Skeletal muscle cell (primary cell): ENCODE data around the gene SV2C.
A peak's percentile ranks its signal among the peaks of the same experiment; 100 is the strongest.
"Not testable (repeated sequence)": the region's sequence is repeated elsewhere in the genome, so short reads cannot be mapped to it uniquely, and the experiment has no call there.

Source experiments
- DNase-seq: peaks from one replicate; pipeline ENCODE4 v3.0.0-alpha.2; 2010; ENCODE audit warnings: low read depth
- H3K4me3 ChIP-seq: 2 replicates; pipeline ENCODE4 v1.5.1; 2011; ENCODE audit warnings: low read depth, mild to moderate bottlenecking, control low read depth, low read length, moderate library complexity

Gene SV2C

GRCh38 chr5:76230711-76231285 is 147.6 kb downstream of the SV2C start:
- no peak for DNase-seq

GRCh38 chr5:76234665-76235064 is 151.5 kb downstream of the SV2C start:
- H3K4me3 ChIP-seq, result no peak overlapping the region
- DNase-seq, result no peak

More at GRCh38 chr5:76230711-76231285, 147.6 kb downstream of the SV2C start:
- no peak overlapping the region for H3K4me3 ChIP-seq

- no peak for DNase-seq
- no peak overlapping the region for H3K4me3 ChIP-seq
Observed at GRCh38 chr5:76236684-76237083, 153.5 kb downstream of the SV2C start.

- no peak for DNase-seq
- H3K4me3 ChIP-seq, result no peak overlapping the region
Observed at GRCh38 chr5:76240336-76240735, 157.2 kb downstream of the SV2C start.

GRCh38 chr5:76242155-76242554 is 159.0 kb downstream of the SV2C start:
- not testable (repeated sequence) for DNase-seq, H3K4me3 ChIP-seq

GRCh38 chr5:76245590-76245989 is 162.4 kb downstream of the SV2C start:
- DNase-seq, result no peak
- no peak overlapping the region for H3K4me3 ChIP-seq

GRCh38 chr5:76249621-76250020 is 166.4 kb downstream of the SV2C start:
- DNase-seq, result no peak
- H3K4me3 ChIP-seq, result no peak overlapping the region

GRCh38 chr5:76250463-76250862 is 167.3 kb downstream of the SV2C start:
- no peak overlapping the region for H3K4me3 ChIP-seq
- DNase-seq, result no peak

GRCh38 chr5:76251656-76252055 is 168.5 kb downstream of the SV2C start:
- no peak overlapping the region for H3K4me3 ChIP-seq
- no peak for DNase-seq

- no peak for DNase-seq
- H3K4me3 ChIP-seq, result no peak overlapping the region
Observed at GRCh38 chr5:76252437-76252836, 169.3 kb downstream of the SV2C start.

GRCh38 chr5:76256116-76256889 is 173.1 kb downstream of the SV2C start:
- no peak overlapping the region for H3K4me3 ChIP-seq
- peak; percentile 33 for DNase-seq

GRCh38 chr5:76257225-76257833 is 174.1 kb downstream of the SV2C start:
- H3K4me3 ChIP-seq, result no peak overlapping the region
- no peak for DNase-seq

- no peak for DNase-seq
- H3K4me3 ChIP-seq, result no peak overlapping the region
Observed at GRCh38 chr5:76257897-76258296, 174.7 kb downstream of the SV2C start.

- H3K4me3 ChIP-seq, result no peak overlapping the region
- no peak for DNase-seq
Observed at GRCh38 chr5:76264681-76265080, 181.5 kb downstream of the SV2C start.

- DNase-seq, result no peak
- H3K4me3 ChIP-seq, result no peak overlapping the region
Observed at GRCh38 chr5:76269259-76269931, 186.2 kb downstream of the SV2C start.

- no peak for DNase-seq
- no peak overlapping the region for H3K4me3 ChIP-seq
Observed at GRCh38 chr5:76269932-76270610, 186.9 kb downstream of the SV2C start.

- no peak for DNase-seq
- H3K4me3 ChIP-seq, result no peak overlapping the region
Observed at GRCh38 chr5:76271836-76272235, 188.7 kb downstream of the SV2C start.

- H3K4me3 ChIP-seq, result no peak overlapping the region
- DNase-seq, result no peak
Observed at GRCh38 chr5:76273206-76273885, 190.2 kb downstream of the SV2C start.

GRCh38 chr5:76274571-76274970 is 191.4 kb downstream of the SV2C start:
- no peak for DNase-seq
- H3K4me3 ChIP-seq, result no peak overlapping the region
